B cell (primary cell): ENCODE results near the gene STIMATE.

Experiments
- EZH2 ChIP-seq: IDR thresholded peaks from 2 replicates; pipeline ENCODE4 v1.6.1; 2012; ENCODE audit warnings: borderline replicate concordance, low read depth, mild to moderate bottlenecking, moderate library complexity, low read length; ENCODE audit not compliant: insufficient read depth, poor library complexity, severe bottlenecking
- TF ChIP-seq, protein P1 (sequence below): fragments of 200-600 bp; IDR thresholded peaks from one replicate; pipeline ENCODE4 v1.8.0; 2022; ENCODE audit warnings: antibody characterized with exemption, mild to moderate bottlenecking

- TF ChIP-seq, protein P1, sequence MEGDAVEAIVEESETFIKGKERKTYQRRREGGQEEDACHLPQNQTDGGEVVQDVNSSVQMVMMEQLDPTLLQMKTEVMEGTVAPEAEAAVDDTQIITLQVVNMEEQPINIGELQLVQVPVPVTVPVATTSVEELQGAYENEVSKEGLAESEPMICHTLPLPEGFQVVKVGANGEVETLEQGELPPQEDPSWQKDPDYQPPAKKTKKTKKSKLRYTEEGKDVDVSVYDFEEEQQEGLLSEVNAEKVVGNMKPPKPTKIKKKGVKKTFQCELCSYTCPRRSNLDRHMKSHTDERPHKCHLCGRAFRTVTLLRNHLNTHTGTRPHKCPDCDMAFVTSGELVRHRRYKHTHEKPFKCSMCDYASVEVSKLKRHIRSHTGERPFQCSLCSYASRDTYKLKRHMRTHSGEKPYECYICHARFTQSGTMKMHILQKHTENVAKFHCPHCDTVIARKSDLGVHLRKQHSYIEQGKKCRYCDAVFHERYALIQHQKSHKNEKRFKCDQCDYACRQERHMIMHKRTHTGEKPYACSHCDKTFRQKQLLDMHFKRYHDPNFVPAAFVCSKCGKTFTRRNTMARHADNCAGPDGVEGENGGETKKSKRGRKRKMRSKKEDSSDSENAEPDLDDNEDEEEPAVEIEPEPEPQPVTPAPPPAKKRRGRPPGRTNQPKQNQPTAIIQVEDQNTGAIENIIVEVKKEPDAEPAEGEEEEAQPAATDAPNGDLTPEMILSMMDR, result no peak
- no peak for TF ChIP-seq EZH2
Measured at GRCh38 chr3:52789746-52790040, 107.7 kb downstream of the STIMATE start.
